Activated CD4-positive, CD25-positive, alpha-beta regulatory T cell treated with anti-CD3 and anti-CD28 coated beads, Interleukin-2, amount 50 U/mL, for 72 hours (primary cell): ENCODE results near the gene KPNA2.
"Not testable (repeated sequence)": the region's sequence is repeated elsewhere in the genome, so short reads cannot be mapped to it uniquely, and the experiment has no call there.

Experiments
- DNase-seq: peaks from one replicate; pipeline ENCODE4 v3.0.0; 2021

The KPNA2 gene

DNA sequence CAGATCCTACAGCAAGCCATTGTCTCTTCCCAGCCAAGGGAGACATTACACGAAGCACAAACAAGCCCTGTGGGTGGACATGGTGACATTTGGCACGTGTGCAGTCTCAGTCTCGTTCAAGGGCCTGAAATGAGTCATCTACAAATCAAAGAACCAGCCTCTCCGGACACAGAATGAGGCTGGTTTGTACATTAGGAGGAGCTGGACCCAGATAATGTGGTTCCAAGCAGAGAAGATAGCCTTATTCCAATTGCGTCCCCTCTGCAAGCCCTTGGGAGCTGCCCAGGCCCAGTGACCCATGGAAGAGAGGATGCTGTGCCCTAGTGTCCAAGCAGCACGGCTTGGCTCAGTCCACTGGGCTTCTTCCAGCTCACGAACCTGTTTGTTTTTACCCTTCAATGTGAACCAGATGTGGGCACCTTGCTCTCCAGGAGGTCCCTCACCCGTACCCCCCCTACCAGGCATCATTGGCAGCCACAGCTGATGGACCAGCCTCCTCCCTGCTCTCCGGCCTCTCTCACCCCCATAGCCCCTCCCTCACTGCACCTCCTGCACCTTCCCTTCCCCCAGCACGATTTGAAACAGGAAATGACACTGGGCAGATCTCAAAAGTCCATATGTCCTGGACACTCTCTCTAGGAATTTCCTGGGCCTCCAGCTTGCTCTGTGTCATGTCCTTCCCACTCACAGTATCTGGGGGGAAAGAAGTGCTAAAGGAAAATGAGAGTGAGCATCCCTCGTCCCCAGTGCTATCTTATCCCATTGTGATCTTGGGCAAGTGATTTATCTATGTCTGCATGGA, 26.2 kb downstream of the KPNA2 start:
- no peak for DNase-seq

DNA sequence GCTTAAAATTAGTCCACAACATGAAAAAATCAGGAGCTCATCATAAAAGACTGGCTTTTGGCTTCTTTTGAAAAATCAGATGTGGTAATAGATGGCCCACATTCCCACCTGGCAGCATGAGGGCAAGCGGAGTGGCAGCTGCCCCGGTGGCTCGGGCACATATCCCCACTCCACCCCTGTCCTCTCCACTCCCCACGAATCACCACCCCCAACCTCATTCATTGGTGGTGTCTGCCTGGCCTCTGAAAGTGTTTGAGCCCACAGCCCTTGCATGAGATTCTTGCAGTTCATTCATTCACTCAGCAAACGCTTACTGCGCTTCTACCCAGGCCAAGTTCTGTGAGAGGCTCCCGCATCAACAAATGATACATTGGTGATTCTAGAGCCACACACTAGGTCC, 29.8 kb downstream of the KPNA2 start:
- not testable (repeated sequence) for DNase-seq

DNA sequence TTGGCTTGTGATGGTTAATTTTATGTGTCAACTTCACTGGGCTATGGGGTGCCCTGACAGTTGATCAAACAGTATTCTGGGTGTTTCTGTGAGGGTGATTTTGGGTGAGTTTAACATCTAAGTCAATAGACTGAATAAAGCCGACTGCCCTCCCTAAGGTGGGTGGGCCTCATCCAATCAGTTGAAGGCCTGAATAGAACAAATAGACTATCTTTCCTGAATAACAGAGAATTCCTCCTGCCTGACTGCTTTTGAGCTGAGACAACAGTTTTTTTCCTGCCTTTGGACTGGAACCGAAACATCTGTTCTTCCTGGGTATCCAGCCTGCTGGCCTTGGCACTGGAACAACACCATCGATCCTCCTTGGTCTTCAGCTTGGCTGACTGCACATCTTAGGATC, 33.0 kb downstream of the KPNA2 start:
- not testable (repeated sequence) for DNase-seq

DNA sequence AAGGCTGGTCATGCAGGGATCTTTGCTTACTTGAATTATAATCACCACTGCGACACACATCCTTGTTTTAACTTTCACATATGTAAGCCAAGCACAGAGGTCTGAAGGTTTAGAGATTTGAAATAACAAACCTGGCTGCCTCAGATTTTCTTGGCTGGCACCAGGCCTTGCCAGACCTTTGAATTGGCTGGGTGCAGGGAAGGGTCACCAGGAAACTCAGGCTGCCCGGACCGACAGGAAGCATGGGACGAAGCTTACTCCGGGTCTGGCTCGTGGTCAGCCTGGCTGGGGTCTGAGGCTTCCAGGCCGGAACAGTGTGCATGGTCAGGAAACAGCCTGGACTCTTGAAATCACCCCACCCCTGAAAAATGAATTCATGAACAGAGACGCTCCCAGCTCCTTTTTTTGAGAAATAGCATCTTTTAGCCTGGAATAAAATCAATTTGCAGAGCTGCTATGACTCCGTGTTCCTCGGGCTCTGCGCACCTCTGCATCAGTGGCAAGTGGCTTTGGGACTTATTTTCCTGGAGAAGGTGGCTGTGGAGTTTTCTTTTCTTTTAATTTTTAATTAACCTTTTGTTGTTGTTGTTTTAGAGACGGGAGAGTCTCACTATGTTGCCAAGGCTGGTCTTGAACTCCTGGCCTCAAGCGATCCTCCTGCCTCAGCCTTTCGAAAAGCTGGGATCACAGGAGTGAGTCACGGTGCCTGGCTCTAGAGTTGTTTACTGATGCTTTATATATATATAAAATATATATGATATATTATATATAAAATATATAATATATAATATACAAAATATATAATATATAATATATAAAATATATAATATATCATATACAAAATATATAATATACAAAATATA, 35.3 kb downstream of the KPNA2 start:
- not testable (repeated sequence) for DNase-seq

DNA sequence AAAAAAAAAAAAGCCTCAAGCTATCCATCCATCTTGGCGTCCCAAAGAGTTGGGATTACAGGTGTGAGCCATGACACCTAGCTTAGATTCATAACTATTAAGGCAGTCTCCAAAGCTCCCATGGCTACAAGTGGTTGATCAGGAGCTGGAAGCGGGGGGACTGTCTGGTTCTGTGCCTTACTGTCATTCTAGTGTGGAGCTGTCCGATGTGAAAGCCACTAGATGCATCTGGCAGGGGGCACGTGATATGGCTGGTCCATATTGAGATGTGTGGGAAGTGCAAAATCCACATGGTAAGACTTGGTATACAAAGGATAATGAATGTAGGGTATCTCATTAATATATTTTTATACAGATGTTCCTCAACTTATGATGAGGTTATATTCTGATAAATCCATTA, 38.7 kb downstream of the KPNA2 start:
- DNase-seq: no peak

DNA sequence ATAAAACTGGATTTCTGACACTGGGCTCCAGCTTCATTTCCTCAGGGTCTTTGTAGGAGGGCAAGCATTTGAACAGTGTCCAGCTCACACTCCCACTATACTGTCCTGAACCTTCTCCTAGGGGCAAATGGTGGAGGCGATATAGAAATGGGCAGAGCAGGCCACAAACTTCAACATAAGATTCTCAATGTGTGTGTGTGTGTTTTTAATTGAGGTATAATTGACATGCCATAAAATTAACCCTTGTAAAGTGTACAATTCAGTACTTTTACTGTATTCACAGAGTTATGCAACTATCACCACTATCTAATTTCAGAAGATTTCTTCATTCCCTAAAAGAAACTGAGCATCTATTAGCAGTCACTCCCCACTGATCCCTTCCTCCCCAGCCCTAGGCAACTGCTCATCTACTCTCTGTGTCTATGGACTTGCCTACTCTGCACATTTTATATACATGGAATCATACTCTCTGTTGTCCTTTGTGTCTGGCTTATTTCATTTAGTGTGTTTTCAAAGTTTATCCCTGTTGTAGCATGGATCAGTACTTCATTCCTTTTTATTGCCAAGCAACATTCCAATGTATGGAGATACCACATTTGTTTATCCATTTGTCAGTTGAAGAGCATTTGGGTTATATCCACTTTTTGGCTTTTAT, 40.5 kb downstream of the KPNA2 start:
- DNase-seq: not testable (repeated sequence)

DNA sequence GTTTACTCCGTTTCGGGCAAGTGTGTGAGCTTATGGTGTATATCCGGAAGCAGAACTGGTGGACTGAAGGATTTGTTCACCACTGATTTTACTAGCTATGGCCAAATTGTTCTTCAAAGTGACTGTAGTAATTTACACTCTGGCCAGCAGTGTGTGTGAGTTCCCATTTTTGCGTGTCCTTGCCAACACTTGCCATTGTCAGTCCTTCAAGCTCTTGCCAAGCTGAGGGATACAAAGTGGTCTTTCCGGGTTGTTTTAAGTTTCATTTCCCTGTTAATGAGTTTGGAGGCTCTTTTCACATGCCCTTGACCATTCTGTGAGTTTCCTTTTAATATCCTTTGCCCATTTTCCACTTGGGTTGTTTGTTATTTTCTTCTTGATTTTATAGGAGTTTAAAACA, 42.0 kb downstream of the KPNA2 start:
- DNase-seq: not testable (repeated sequence)

DNA sequence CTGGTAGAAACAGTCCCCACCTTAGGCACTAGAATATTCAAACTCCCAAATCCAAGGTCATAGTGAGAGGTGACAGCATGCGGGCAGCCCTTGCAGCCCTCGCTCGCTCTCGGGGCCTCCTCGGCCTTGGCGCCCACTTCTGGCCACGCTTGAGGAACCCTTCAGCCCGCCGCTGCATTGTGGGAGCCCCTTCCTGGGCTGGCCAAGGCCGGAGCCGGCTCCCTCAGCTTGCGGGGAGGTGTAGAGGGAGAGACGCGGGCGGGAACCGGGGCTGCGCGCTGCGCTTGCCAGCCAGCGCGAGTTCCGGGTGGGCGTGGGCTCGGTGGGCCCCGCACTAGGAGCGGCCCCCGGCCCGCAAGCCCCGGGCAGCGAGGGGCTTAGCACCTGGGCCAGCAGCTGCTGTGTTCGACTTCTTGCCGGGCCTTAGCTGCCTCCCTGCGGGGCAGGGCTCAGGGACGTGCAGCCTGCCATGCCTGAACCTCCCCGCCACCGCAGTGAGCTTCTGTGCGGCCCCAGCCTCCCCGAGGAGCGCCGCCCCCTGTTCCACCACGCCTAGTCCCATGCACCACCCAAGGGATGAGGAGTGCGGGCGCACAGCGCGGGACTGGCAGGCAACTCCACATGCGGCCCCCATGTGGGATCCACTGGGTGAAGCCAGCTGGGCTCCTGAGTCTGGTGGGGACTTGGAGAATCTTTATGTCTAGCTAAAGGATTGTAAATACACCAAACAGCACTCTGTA, 45.0 kb downstream of the KPNA2 start:
- DNase-seq: no peak

DNA sequence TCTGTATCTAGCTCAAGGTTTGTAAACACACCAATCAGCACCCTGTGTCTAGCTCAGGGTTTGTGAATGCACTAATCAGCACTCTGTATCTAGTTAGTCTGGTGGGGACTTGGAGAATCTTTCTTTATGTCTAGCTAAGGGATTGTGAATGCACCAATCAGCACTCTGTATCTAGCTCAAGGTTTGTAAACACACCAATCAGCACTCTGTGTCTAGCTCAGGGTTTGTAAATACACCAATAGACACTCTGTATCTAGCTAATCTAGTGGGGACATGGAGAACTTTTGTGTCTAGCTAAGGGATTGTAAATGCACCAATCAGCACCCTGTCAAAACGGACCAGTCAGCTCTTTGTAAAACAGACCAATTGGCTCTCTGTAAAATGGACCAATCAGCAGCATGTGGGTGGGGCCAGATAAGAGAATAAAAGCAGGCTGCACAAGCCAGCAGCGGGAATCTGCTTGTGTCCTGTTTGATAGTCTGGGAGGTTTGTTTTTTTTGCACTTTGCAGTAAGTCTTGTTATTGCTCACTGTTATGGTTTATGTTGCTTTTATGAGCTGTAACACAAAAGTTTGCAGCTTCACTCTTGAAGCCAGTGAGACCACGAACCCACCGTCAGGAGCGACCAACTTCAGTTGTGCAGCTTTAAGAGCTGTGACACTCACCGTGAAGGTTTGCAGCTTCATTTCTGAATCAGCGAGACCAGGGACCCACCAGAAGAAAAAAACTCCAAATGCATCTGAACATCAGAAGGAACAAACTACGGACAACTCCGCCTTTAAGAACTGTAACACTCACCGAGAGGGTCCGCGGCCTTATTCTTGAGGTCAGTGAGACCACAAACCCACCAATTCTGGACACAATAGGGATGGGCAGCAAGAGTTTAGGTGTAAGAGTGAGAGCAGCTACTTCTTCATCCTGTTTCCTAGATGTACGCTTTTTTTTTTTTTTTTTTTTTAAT, 46.0 kb downstream of the KPNA2 start:
- DNase-seq: not testable (repeated sequence)

DNA sequence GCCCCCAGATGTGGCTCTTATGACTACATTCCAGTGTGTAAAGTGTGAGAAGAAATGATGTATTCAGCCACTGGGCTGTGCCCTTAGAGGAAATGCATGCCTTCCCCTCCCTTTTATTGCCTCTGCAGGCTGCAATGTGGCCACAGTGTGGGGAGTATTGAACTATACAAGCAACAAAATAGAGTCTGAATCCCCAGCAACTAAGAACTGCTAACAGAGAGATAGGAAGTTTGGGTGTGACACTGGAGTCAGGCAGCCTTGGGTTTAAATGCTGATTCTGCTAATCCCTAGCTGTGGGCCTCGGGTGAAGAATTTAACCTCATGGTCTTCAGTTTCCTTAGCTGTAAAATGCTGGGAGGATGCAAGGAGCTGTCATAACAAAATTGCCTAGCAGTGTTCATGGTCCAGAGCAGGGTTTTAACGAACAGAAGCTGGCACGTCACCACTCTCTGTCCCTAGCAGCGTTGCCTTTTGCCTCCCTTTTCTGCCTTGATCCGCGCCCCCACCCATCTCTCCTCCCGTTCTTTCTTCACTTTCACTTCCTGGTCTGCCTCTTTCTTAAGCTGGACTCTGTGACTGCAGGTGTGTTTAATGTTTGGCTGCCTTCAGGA, 50.3 kb downstream of the KPNA2 start:
- DNase-seq: no peak

DNA sequence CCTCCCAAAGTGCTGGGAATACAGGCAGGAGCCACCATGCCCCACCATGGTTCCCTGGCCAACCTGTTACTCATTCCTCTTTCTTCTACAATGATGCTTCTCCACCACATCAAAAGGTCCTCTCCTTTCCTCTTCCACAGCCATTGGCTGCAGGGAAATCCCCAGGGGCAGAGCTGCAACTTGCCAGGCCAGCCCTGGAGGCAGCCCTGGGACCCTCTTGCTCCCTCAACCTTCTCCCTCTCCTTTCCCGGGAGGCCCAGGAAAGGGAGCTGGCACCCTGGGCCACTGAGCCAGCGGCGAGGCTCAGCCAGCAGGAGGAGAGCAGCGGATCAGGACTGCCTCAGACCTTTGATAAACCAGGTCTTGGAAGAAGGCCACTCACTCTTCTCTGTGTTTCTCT, 51.1 kb downstream of the KPNA2 start:
- DNase-seq: not testable (repeated sequence)

DNA sequence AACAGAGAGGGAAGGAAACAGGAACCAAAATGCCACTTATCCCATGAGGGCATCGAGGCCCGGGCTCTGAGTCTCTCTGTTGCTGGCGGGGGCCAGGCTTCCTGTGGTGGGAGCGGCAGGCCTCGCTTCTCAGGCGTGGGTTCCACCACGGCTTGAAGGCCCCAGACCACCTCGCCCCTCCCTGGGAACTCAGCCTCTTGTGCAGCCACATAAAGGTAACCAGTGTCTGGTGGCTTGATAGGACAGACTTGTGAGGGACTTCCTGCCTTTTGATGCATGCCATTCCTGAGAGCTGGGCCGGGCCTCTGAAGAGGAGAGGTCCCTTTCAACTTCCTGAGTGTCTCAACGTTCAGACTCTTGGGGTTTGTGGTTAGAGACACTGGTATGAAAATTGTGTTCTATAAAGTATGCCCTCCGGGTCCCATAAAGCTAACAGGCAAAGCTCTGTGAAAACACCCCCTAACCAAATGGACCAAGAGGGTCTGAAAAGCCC, 51.6 kb downstream of the KPNA2 start:
- DNase-seq: not testable (repeated sequence)

DNA sequence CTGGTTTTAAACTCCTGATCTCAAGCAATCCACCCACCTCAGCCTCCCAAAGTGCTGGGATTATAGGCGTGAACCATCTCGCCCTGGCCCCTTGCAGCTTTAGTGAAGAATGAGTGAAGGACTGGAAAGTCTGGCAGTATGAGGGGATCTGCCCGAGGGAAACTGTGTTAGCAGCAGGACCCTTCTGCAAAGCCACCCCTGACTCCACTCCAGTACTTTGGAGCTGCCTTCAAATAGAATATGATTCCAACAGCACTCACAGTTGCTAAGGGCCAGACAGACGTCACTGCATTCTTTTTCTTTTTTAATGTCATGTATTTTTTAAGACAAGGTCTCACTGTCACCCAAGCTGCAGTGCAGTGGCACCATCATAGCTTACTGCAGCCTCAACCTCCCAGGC, 52.3 kb downstream of the KPNA2 start:
- no peak for DNase-seq

DNA sequence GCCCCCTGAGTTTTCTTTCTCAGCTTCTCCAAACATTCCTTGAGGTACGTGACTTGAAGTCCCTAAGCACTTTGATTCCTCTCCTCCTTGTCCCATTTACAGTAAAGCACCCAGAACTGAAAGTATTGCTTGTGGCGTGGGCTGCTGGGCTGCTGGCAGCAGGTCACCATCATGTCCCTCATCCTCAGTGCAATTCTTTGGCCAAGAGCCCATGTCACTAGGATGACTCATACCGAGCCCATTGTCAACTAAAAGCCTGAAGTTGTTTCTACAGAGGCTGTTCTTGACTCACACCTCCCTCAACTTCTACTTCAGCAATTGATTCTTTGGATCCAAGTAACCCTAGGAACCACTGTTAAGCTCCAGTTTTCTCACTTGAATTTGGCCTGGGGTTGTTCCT, 54.3 kb downstream of the KPNA2 start:
- no peak for DNase-seq

DNA sequence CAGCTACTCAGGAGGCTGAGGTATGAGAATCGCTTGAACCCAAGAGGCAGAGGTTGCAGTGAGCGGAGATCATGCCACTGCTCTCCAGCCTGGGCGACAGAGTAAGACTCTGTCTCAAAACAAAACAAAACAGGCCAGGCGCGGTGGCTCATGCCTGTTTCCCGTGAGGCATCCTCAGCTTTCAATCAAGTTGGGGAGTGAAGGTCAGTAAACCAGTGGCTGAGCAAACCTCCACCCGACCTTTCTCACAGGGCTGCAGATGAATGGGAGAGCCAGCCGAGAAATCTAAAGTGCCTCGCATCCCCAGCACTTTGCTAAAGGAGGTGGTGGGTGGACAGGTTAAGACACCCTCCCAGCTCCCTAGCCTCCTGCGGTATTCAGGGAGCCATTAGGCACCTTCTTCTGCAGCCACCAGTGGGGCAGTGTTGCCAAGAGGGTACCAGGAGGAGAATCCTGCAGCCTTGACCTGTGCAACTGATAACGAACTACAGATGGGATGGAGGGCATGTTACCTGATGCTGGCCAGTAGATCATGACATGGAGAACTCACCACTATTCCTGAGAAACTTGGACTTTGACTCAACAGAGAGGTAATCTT, 59.0 kb downstream of the KPNA2 start:
- no peak for DNase-seq

DNA sequence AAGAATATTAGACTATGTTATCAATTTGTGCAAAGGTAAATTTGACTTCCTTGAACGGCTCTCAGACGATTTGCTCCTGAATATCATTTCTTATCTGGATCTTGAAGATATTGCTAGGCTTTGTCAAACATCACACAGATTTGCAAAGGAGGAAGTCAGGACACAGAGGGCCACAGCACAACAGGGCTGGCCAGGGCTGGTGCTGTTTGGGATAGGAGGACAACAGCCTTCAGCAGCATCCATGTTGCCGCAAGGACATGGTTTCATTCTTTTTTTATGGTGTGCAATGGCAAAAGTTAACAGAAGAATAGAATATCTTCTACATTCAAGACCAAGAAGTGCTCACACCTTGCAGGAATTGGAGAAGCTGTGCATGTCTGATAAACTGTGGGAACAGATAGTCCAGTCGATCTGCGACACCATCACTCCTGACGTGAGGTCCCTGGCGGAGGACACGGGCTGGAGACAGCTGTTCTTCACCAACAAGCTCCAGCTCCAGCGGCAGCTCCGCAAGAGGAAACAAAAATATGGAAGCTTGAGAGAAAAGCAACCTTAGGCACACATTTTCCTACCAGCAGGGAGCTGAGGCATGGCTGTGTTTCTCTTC, 59.8 kb downstream of the KPNA2 start:
- DNase-seq: no peak

DNA sequence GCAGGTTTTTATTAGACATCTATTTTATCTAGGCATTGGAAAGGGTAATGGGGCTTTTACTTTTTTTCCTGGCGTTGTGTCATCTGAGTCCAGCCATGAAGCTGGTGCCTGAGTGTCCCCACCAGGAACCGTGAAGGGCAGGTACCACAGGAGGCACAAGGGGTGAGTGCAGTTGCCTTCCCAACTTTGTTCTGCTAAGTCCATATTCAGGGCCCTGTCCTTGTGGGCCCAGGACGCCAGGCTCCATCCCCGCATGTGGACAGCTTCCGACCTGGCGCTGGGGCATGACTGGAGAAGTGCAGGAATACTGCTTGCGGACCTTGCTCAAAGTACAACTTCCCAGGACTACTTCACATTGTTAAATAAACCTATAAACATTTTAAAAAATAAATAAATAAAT, 60.6 kb downstream of the KPNA2 start:
- no peak for DNase-seq
